Stimulated activated CD4-positive, alpha-beta T cell treated with anti-CD3 and anti-CD28 coated beads, TNF-alpha, amount 100 ng/mL, for 1 hour (primary cell): Measurements from ENCODE around the gene PAH.
"Not testable (repeated sequence)": the region's sequence is repeated elsewhere in the genome, so short reads cannot be mapped to it uniquely, and the experiment has no call there.

Source experiments
- DNase-seq, 3 donors: peaks; one replicate each; pipeline ENCODE4 v3.0.0-alpha.2; 2020; ENCODE audit warnings: low read depth in 3 of 3, low spot score in 1 of 3

The PAH gene

DNA sequence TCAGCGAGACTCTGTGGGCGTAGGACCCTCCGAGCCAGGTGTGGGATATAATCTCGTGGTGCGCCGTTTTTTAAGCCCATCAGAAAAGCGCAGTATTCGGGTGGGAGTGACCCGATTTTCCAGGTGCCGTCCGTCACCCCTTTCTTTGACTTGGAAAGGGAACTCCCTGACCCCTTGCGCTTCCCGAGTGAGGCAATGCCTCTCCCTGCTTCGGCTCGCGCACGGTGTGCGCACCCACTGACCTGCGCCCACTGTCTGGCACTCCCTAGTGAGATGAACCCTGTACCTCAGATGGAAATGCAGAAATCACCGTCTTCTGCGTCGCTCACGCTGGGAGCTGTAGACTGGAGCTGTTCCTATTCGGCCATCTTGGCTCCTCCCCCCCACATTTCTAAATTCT lies 84.2 kb downstream of the PAH start:
- not testable (repeated sequence) for DNase-seq

DNA sequence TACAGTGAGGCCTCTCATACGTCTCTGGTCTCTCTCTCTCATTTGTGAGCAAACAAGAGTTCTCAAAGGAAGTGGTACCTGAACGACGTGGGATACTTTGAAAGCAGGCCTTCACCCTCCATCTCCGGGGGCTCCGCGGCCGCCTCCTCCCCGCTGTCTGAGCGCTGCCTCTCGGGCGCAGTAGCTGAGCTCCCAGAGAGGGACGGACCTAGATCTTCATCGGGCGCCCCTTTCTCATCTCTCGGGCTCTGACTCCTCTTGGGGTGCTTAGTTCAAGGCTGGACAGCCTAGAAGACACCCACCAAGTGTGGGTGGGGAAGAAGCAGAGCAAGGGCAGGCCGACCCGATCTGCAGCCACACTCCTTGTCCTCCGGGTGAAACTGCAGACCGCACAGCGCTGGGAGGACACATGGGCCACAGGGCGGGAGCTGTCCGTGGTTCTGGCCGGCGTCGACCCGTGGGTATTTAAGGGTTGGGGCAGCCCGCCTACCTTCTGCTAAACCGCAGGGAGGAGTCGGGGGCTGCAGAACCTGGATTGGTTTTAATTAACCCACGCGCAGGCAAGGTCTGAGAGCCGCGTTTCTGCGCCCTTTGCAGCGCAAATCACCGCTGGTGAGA lies 92.7 kb downstream of the PAH start:
- DNase-seq = no peak

DNA sequence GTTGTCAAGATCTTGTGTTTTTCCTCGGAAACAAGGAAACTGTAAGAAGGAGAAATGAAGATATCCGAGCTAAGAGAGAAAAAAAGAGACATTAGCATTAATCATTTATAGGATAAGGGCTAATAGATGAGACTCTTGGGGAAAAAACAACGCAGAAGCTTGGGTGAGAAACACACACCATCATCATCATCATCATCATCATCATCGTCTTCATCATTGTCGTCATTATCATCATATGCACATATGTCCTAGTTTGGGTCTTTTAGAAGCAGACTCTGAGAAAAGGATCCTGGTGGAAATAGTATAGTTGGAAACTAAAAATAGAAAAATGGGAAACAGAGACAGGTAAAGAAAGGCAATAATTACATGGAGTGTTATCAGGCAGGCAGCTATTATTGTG lies 95.9 kb downstream of the PAH start:
- no peak for DNase-seq

- DNase-seq = no peak
These were observed 100.1 kb downstream of the PAH start for GRCh38 chr12:102816816-102817434.

DNA sequence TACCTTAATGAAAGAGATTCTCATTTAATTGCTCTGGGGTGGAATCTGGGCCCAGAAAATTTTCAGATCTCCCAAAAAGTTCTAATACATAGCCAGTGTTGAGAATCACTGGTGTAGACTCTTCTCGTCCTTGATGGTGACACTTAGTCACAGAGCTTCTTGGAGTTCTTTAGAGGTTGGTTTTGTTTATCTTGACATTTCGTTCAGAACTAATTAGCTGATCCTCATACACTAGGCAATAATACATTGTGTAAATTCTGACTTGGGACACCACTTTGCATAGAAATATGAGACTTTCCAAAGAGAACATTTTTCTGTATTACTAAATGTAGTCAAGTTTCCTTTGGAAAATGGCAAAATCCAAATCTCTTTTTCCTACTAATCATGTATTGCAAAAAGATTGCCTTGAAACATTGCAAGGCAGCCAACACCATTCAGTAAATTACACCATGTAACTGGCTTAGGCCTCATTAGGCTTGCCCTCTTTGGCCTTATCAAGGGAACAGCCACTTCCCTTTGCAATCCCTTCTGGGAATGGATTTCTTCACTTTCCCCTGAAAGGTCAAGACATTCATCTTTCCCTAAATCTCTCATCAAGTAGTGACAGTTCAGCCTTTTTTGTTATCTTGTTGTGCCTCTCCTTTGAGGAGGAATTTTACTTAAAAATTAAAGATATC lies 102.2 kb downstream of the PAH start:
- no peak for DNase-seq

- no peak for DNase-seq
These were observed 104.7 kb downstream of the PAH start for GRCh38 chr12:102812344-102812743.

- DNase-seq = no peak
These were observed 105.8 kb downstream of the PAH start for GRCh38 chr12:102811110-102811737.

GRCh38 chr12:102808412-102808811 lies 108.6 kb downstream of the PAH start:
- DNase-seq = no peak

DNA sequence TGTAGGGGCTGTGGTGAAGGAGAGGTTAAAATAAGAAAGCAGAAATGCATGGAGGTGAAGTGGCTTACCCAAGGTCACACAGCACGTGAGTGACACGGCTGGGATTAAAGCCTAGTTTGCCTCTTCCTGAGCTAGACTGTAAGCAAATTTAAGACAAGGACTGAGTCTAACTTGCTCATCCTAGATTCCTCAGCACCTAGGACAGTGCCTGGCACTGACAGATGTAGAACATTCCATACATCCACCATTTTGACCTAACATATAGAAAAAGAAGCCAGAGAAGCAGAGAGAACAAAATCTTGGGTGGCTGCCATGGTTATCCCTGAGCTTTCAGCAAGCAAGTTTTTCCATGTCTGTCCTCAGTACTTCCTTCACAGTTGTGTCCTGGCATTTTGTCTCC lies 110.5 kb downstream of the PAH start:
- no peak for DNase-seq

DNA sequence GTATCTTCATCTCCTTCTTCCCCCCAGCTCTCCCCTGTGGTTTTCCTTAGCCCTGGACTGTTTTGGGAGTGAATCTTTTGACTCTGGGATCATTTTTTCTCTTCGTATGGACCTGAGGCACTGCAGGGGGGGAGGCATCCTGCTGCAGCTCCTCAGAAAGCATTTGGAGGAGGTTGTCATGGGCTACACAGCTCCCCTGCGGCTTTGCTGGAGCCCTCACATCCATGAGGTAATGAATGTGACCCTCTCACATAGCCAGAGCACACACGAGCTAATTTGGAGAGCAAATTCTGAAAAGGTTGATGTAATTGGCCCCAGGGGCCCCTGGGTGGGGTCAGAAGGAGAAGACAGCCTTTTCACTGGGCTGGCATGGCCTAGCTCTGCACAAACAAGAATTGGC lies 110.9 kb downstream of the PAH start:
- no peak for DNase-seq

- DNase-seq = no peak
These were observed 116.5 kb downstream of the PAH start for GRCh38 chr12:102800565-102800964.

DNA sequence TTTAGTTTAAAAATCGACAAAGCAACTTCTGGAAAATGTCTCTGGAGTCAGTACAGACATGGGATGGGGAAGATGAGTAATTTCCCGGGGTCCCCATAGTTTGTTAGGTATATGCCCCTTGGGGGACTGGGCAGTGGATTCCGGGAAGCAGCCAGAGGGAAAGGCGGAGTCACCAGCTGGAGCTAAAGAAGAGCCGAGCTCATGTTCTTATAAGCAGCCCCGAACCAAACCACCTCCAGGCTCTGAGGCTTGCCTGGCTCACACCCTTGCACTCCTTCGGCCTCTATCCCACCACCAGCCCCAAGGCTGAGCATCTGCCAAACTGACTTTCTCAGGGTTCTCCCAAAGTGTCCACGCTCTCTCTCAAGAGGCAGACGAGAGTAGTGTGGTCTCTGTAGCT lies 117.8 kb downstream of the PAH start:
- DNase-seq = no peak

GRCh38 chr12:102797528-102797927 lies 119.5 kb downstream of the PAH start:
- no peak for DNase-seq

- no peak for DNase-seq
These were observed 123.1 kb downstream of the PAH start for GRCh38 chr12:102793921-102794320.
